K562 (cell line): ENCODE measurements around the gene ACACB. TPM values are rescaled to one million over a fixed set of nuclear protein-coding genes. Genes with fewer than 3 reads are reported as not detected.
A peak's percentile ranks its signal among the peaks of the same experiment; 100 is the strongest.

Source experiments
- ARID2 ChIP-seq: fragments of 450-650 bp; IDR thresholded peaks from 2 replicates; pipeline ENCODE4 v1.6.1; 2017; ENCODE audit warnings: antibody characterized with exemption, mild to moderate bottlenecking
- ATF7 ChIP-seq: fragments of 450-650 bp; IDR thresholded peaks from 2 replicates; pipeline ENCODE4 v1.7.1; 2014; ENCODE audit warnings: mild to moderate bottlenecking, moderate library complexity
- CREB5 ChIP-seq: fragments of 250-450 bp; sonication (Bioruptor Pico); IDR thresholded peaks from 2 replicates; pipeline ENCODE4 v1.5.0; 2020; ENCODE audit warnings: mild to moderate bottlenecking
- CSDE1 ChIP-seq, 2 experiments: fragments of 450-650 bp; IDR thresholded peaks; 2 replicates each; pipeline ENCODE4 v1.6.1; 2016; ENCODE audit warnings: mild to moderate bottlenecking in 1 of 2
- CTCF ChIP-seq, 3 experiments: IDR thresholded peaks in 2 of 3; conservative IDR thresholded peaks in 1 of 3; 2 replicates each; pipeline ENCODE4 v1.5.1; 2011 to 2012; ENCODE audit warnings: low read length in 3 of 3, mild to moderate bottlenecking in 3 of 3, control low read depth in 2 of 3, improper control_type of control experiment in 1 of 3, inconsistent platforms in 1 of 3, low read depth in 1 of 3, mixed read lengths in 1 of 3, moderate library complexity in 1 of 3; ENCODE audit not compliant: insufficient read depth in 2 of 3
- GABPB1 ChIP-seq: sonication (generic); formaldehyde crosslinking; IDR thresholded peaks from 2 replicates; pipeline ENCODE4 v1.8.0; 2022; ENCODE audit warnings: mild to moderate bottlenecking, missing genetic modification reagents
- KLF6 ChIP-seq: fragments of 250-450 bp; sonication (Bioruptor Pico); IDR thresholded peaks from 2 replicates; pipeline ENCODE4 v1.4.0; 2020; ENCODE audit warnings: mild to moderate bottlenecking, moderate library complexity, borderline replicate concordance
- MXD1 ChIP-seq: fragments of 250-450 bp; sonication (Bioruptor Pico); IDR thresholded peaks from 2 replicates; pipeline ENCODE4 v1.8.0; 2021; ENCODE audit warnings: borderline replicate concordance, mild to moderate bottlenecking, moderate library complexity; ENCODE audit not compliant: poor library complexity, severe bottlenecking
- NELFE ChIP-seq: IDR thresholded peaks from 2 replicates; pipeline ENCODE4 v1.6.1; 2011; ENCODE audit warnings: mild to moderate bottlenecking; ENCODE audit not compliant: insufficient read depth, insufficient read length
- NR2C2 ChIP-seq, 2 experiments: fragments of 200-800 bp in 1 of 2; sonication (Bioruptor generic) in 1 of 2; sonication (generic) in 1 of 2; formaldehyde crosslinking in 1 of 2; IDR thresholded peaks; 2 replicates each; pipeline versions ENCODE4 v1.6.1 to v1.8.0; 2016 to 2022; ENCODE audit warnings: mild to moderate bottlenecking in 1 of 2, missing compliant biosample characterization in 1 of 2, missing genetic modification characterization in 1 of 2, missing genetic modification reagents in 1 of 2
- PHB ChIP-seq: fragments of 250-450 bp; sonication (Bioruptor Pico); IDR thresholded peaks from 2 replicates; pipeline ENCODE4 v1.5.0; 2021
- SP2 ChIP-seq: IDR thresholded peaks from 2 replicates; pipeline ENCODE4 v1.6.1; 2011; ENCODE audit warnings: mild to moderate bottlenecking, low read depth, low read length, moderate library complexity; ENCODE audit not compliant: poor library complexity, severe bottlenecking; ENCODE audit errors: extremely low read depth
- USF1 ChIP-seq: sonication (generic); formaldehyde crosslinking; IDR thresholded peaks from 2 replicates; pipeline ENCODE4 v1.9.0; 2022; ENCODE audit warnings: mild to moderate bottlenecking, missing genetic modification reagents
- ZFP1 ChIP-seq: fragments of 450-650 bp; formaldehyde crosslinking; IDR thresholded peaks from 2 replicates; pipeline ENCODE4 v1.4.0; 2020; ENCODE audit warnings: mild to moderate bottlenecking, mixed read lengths
- ZFPM2 ChIP-seq: fragments of 250-450 bp; sonication (Bioruptor Pico); IDR thresholded peaks from 2 replicates; pipeline ENCODE4 v1.5.1; 2022; ENCODE audit warnings: mild to moderate bottlenecking
- ZNF165 ChIP-seq: fragments of 250-450 bp; sonication (Bioruptor Pico); IDR thresholded peaks from 2 replicates; pipeline ENCODE4 v1.4.0; 2020; ENCODE audit warnings: borderline replicate concordance
- ZNF184 ChIP-seq: sonication (generic); formaldehyde crosslinking; IDR thresholded peaks from 2 replicates; pipeline ENCODE4 v1.5.0; 2020; ENCODE audit warnings: missing genetic modification reagents
- ZNF217 ChIP-seq: sonication (generic); formaldehyde crosslinking; IDR thresholded peaks from 2 replicates; pipeline ENCODE4 v1.8.0; 2022; ENCODE audit warnings: mild to moderate bottlenecking, missing genetic modification reagents
- ZNF263 ChIP-seq: sonication (generic); formaldehyde crosslinking; IDR thresholded peaks from 2 replicates; pipeline ENCODE4 v1.8.0; 2022; ENCODE audit warnings: mild to moderate bottlenecking, missing genetic modification reagents, borderline replicate concordance
- ZNF316 ChIP-seq: fragments of 450-650 bp; IDR thresholded peaks from 2 replicates; pipeline ENCODE4 v1.6.1; 2016
- ZNF655 ChIP-seq: fragments of 250-450 bp; sonication (Bioruptor Pico); IDR thresholded peaks from 2 replicates; pipeline ENCODE4 v1.5.0; 2021
- ZNF695 ChIP-seq: fragments of 450-650 bp; formaldehyde crosslinking; IDR thresholded peaks from 2 replicates; pipeline ENCODE4 v1.4.0; 2020; ENCODE audit warnings: mild to moderate bottlenecking, moderate library complexity
- polyA plus RNA-seq, 8 experiments: library from polyadenylated mRNA; depleted of rRNA in 4 of 8; stranded (reverse) in 5 of 8; unstranded in 3 of 8; fragments of >200 nt; fragmentation: Nextera tagmentation in 2 of 8; fragmentation: Illumina TruSeq in 1 of 8; extraction: Ambion mirVana in 2 of 8; extraction: Trizol in 1 of 8; gene quantifications; 2 replicates each; pipeline versions ENCODE4 v1.2.1 to v1.2.3, GENCODE V29; 2011 to 2014; ENCODE audit warnings: inconsistent platforms in 1 of 8, missing spikeins in 1 of 8
- total RNA-seq, 7 experiments: library from RNA; depleted of rRNA in 6 of 7; stranded (reverse); fragments of >200 nt in 6 of 7; fragmentation: Illumina TruSeq in 2 of 7; extraction: Trizol in 2 of 7; gene quantifications; 2 replicates each; pipeline versions ENCODE4 v1.2.1 to v1.2.3, GENCODE V29; 2011 to 2021; ENCODE audit warnings: low replicate concordance in 1 of 7

The ACACB gene
- total and polyA plus RNA-seq, 9 of the 15 experiments (the other 6 are each of a cell fraction or from before 2014, with no cell fraction given): 0.10 to 2.5 (median 0.83) TPM

GRCh38 chr12:109097435-109098182 is 18.8 kb upstream of the ACACB start, which contains the start of gene UNG (continued):
- peak; percentile 75 for TF ChIP-seq MXD1 (CRISPR knock-in tag)
- TF ChIP-seq USF1 (CRISPR knock-in tag): peak; percentile 78
- TF ChIP-seq CREB5 (CRISPR knock-in tag): no peak
- 0 out of 2 replicates have a peak, but pooled peaks have one; percentile 32 for TF ChIP-seq NR2C2 (CRISPR knock-in tag; IDR thresholded peaks at IDR 0.05)
- TF ChIP-seq NR2C2 (tag; IDR thresholded peaks at IDR 0.05): no peak
- TF ChIP-seq ZNF184 (CRISPR knock-in tag): no peak
- TF ChIP-seq PHB: no peak
- no peak for TF ChIP-seq ZFPM2
- TF ChIP-seq ZNF263 (CRISPR knock-in tag): no peak
- TF ChIP-seq NELFE: no peak
- TF ChIP-seq ZNF655: no peak
- peak; percentile 54 for TF ChIP-seq ATF7
- TF ChIP-seq ZNF217: no peak
- TF ChIP-seq ZNF316: no peak
- TF ChIP-seq ARID2: no peak
- TF ChIP-seq GABPB1 (CRISPR knock-in tag): 0 out of 2 replicates have a peak, but pooled peaks have one; percentile 40
- TF ChIP-seq KLF6: no peak
- TF ChIP-seq CSDE1 (IDR thresholded peaks at IDR 0.05): no peak
- TF ChIP-seq ZNF165 (CRISPR knock-in tag): no peak
- no peak for TF ChIP-seq ZNF695 (CRISPR knock-in tag)
- TF ChIP-seq CTCF (IDR thresholded peaks at IDR 0.05 in 2 of 3, conservative IDR thresholded peaks at IDR 0.05 in 1 of 3; ENCODE audit: insufficient read depth in 2 of 3, low read depth in 1 of 3, low read length in 3 of 3): no peak
- TF ChIP-seq ZFP1 (CRISPR knock-in tag): no peak
- TF ChIP-seq SP2: peak; percentile 90
